A673 (cell line): ENCODE data around the gene TECPR2. TPM values are rescaled to one million over a fixed set of nuclear protein-coding genes. Genes with fewer than 3 reads are reported as not detected.

Experiments
- BruUV-seq: library from RNA; stranded (reverse); fragments of 400-500 nt; replicated peaks from 2 replicates; lab custom pipeline; 2021; lab: Mats Ljungman, UMichigan
- CTCF ChIA-PET: fragments of 300-600 bp; sonication (Branson Sonifier 250); formaldehyde crosslinking; loops from one replicate; lab custom pipeline; 2022; ENCODE audit warnings: antibody characterized with exemption; lab: Charles Lee
- POLR2A ChIA-PET: fragments of 300-600 bp; sonication (Branson Sonifier 250); formaldehyde crosslinking; loops from one replicate; lab custom pipeline; 2022; ENCODE audit warnings: antibody characterized with exemption; ENCODE audit not compliant: low non-redundant PET; lab: Charles Lee
- DNase-seq: peaks from one replicate; pipeline ENCODE4 v3.0.0-alpha.2; 2015; ENCODE audit warnings: low spot score
- H3K27ac ChIP-seq: fragments of 200-600 bp; sonication (generic); 2 replicates; pipeline ENCODE4 v1.5.1; 2016; ENCODE audit warnings: mixed run types, low read depth, mild to moderate bottlenecking, mixed read lengths, antibody characterized with exemption, low read length; ENCODE audit not compliant: poor library complexity, severe bottlenecking
- H3K27me3 ChIP-seq: fragments of 200-600 bp; sonication (generic); replicated peaks from 2 replicates; pipeline ENCODE4 v1.6.1; 2017; ENCODE audit warnings: mixed run types, low read depth, mild to moderate bottlenecking, mixed read lengths, antibody characterized with exemption, low read length; ENCODE audit not compliant: insufficient read depth, poor library complexity
- H3K36me3 ChIP-seq: fragments of 200-600 bp; sonication (generic); 2 replicates; pipeline ENCODE4 v1.6.1; 2016; ENCODE audit warnings: mixed run types, mild to moderate bottlenecking, mixed read lengths, antibody characterized with exemption, low read length; ENCODE audit not compliant: insufficient read depth, poor library complexity, severe bottlenecking
- H3K4me1 ChIP-seq: fragments of 200-600 bp; sonication (generic); 2 replicates; pipeline ENCODE4 v1.6.1; 2017; ENCODE audit warnings: mixed run types, mild to moderate bottlenecking, mixed read lengths, antibody characterized with exemption, low read length; ENCODE audit not compliant: insufficient read depth, poor library complexity, severe bottlenecking
- H3K4me3 ChIP-seq: fragments of 200-600 bp; sonication (generic); 2 replicates; pipeline ENCODE4 v1.5.1; 2016; ENCODE audit warnings: low read depth, mixed run types, mild to moderate bottlenecking, mixed read lengths, low read length; ENCODE audit not compliant: poor library complexity, severe bottlenecking
- H3K9me3 ChIP-seq: fragments of 200-600 bp; sonication (generic); 2 replicates; pipeline ENCODE4 v1.6.1; 2016; ENCODE audit warnings: mixed run types, low read depth, mild to moderate bottlenecking, mixed read lengths, antibody characterized with exemption, low read length; ENCODE audit not compliant: poor library complexity, severe bottlenecking
- EZH2 ChIP-seq: fragments of 200-600 bp; sonication (generic); IDR thresholded peaks from 2 replicates; pipeline ENCODE4 v1.6.1; 2017; ENCODE audit warnings: borderline replicate concordance, low read depth, mild to moderate bottlenecking, mixed read lengths, antibody characterized with exemption, low read length; ENCODE audit not compliant: poor library complexity, severe bottlenecking
- intact Hi-C: fragments of 100-400 bp; cut with micrococcal nuclease; formaldehyde crosslinking; loops from one replicate; pipeline ENCODE4 v1.10.0; 2022; ENCODE audit not compliant: unreplicated experiment
- total RNA-seq: library from RNA; stranded (reverse); gene quantifications from 2 replicates; pipeline ENCODE4 v1.2.3, GENCODE V29; 2021
- TF ChIP-seq, protein P1 (sequence below): fragments of 300-800, 200-600 bp; sonication (generic); conservative IDR thresholded peaks from 2 replicates; pipeline ENCODE4 v1.5.1; 2017; ENCODE audit warnings: low read depth, mild to moderate bottlenecking, antibody characterized with exemption, low read length, moderate library complexity, mixed read lengths

TECPR2 gene
- total RNA-seq, 1 experiment from 2014 or later = 22.1 TPM

GRCh38 chr14:102389246-102389645 is 26.5 kb downstream of the TECPR2 start:
- ChIA-PET POLR2A (no interaction called here), CTCF (no interaction called here)
- no TSS peak for BruUV-seq
- no peak for DNase-seq
- intact Hi-C loops = no loop called here
- TF ChIP-seq, protein P1, sequence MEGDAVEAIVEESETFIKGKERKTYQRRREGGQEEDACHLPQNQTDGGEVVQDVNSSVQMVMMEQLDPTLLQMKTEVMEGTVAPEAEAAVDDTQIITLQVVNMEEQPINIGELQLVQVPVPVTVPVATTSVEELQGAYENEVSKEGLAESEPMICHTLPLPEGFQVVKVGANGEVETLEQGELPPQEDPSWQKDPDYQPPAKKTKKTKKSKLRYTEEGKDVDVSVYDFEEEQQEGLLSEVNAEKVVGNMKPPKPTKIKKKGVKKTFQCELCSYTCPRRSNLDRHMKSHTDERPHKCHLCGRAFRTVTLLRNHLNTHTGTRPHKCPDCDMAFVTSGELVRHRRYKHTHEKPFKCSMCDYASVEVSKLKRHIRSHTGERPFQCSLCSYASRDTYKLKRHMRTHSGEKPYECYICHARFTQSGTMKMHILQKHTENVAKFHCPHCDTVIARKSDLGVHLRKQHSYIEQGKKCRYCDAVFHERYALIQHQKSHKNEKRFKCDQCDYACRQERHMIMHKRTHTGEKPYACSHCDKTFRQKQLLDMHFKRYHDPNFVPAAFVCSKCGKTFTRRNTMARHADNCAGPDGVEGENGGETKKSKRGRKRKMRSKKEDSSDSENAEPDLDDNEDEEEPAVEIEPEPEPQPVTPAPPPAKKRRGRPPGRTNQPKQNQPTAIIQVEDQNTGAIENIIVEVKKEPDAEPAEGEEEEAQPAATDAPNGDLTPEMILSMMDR = no peak
- H3K27ac ChIP-seq = no peak overlapping the region
- no peaks in the 10 kb centered on the region for H3K36me3 ChIP-seq
- no peaks in the 10 kb centered on the region for H3K9me3 ChIP-seq
- H3K4me1 ChIP-seq = no peaks in the 10 kb centered on the region
- H3K27me3 ChIP-seq = no peaks in the 10 kb centered on the region
- no peak overlapping the region for H3K4me3 ChIP-seq

GRCh38 chr14:102390064-102390855 is 27.5 kb downstream of the TECPR2 start:
- no peak overlapping the region for H3K4me3 ChIP-seq
- POLR2A ChIA-PET = interaction anchor here (0.7 kb wide), 1 partner anchor 38 kb away, joined by 3 read pairs; no protein-coding TSS in a partner anchor
- TF ChIP-seq, protein P1 = no peak
- TF ChIP-seq EZH2 = no peak
- no peaks in the 10 kb centered on the region for H3K4me1 ChIP-seq
- DNase-seq = no peak
- intact Hi-C loops = no loop called here
- no peaks in the 10 kb centered on the region for H3K9me3 ChIP-seq
- H3K27me3 ChIP-seq = no peaks in the 10 kb centered on the region
- H3K27ac ChIP-seq = no peak overlapping the region
- BruUV-seq = no TSS peak
- no peaks in the 10 kb centered on the region for H3K36me3 ChIP-seq
- CTCF ChIA-PET = no interaction called here

- no peak overlapping the region for H3K4me3 ChIP-seq
- DNase-seq = no peak
- no peak overlapping the region for H3K27ac ChIP-seq
- H3K27me3 ChIP-seq = no peaks in the 10 kb centered on the region
- no peaks in the 10 kb centered on the region for H3K9me3 ChIP-seq
- POLR2A ChIA-PET = no interaction called here
- no peaks in the 10 kb centered on the region for H3K4me1 ChIP-seq
- TF ChIP-seq, protein P1 = no peak
- CTCF ChIA-PET = interaction anchor here (1.1 kb wide), 1 partner anchor 45 kb away, joined by 5 read pairs; no protein-coding TSS in a partner anchor
- no peaks in the 10 kb centered on the region for H3K36me3 ChIP-seq
- no TSS peak for BruUV-seq
- intact Hi-C loops = no loop called here
These were observed 29.8 kb downstream of the TECPR2 start for GRCh38 chr14:102392506-102392905.
